Gastrocnemius medialis (tissue), 4 donors: ENCODE results near the gene REXO1.

Experiments
- POLR2A ChIP-seq, 2 donors: fragments of 450-650 bp; IDR thresholded peaks; one replicate each; pipeline ENCODE4 v1.6.1; 2017; ENCODE audit warnings: antibody characterized with exemption in 2 of 2, mild to moderate bottlenecking in 2 of 2, moderate library complexity in 2 of 2
- TF ChIP-seq, protein P1 (sequence below), 5 experiments: fragments of 450-650 bp in 3 of 5; fragments of 200-600 bp in 2 of 5; sonication (generic) in 2 of 5; IDR thresholded peaks in 4 of 5; conservative IDR thresholded peaks in 1 of 5; 1 replicate in 4 of 5; 2 replicates in 1 of 5; pipeline ENCODE4 v1.5.1; 2016 to 2019; ENCODE audit warnings: antibody characterized with exemption in 5 of 5, mild to moderate bottlenecking in 3 of 5, moderate library complexity in 3 of 5

GRCh38 chr19:1847684-1848398 lies 442 bp downstream of the REXO1 start:
- TF ChIP-seq, protein P1, sequence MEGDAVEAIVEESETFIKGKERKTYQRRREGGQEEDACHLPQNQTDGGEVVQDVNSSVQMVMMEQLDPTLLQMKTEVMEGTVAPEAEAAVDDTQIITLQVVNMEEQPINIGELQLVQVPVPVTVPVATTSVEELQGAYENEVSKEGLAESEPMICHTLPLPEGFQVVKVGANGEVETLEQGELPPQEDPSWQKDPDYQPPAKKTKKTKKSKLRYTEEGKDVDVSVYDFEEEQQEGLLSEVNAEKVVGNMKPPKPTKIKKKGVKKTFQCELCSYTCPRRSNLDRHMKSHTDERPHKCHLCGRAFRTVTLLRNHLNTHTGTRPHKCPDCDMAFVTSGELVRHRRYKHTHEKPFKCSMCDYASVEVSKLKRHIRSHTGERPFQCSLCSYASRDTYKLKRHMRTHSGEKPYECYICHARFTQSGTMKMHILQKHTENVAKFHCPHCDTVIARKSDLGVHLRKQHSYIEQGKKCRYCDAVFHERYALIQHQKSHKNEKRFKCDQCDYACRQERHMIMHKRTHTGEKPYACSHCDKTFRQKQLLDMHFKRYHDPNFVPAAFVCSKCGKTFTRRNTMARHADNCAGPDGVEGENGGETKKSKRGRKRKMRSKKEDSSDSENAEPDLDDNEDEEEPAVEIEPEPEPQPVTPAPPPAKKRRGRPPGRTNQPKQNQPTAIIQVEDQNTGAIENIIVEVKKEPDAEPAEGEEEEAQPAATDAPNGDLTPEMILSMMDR (IDR thresholded peaks at IDR 0.05 in 4 of 5, conservative IDR thresholded peaks at IDR 0.05 in 1 of 5): no peak
- no peak for TF ChIP-seq POLR2A (IDR thresholded peaks at IDR 0.05)
